Activated T-cell treated with anti-CD3 and anti-CD28 coated beads for 1 hour (primary cell): ENCODE measurements around the gene GATA2.

Experiments used
- DNase-seq: peaks from one replicate; pipeline ENCODE4 v3.0.0-alpha.2; 2020; ENCODE audit warnings: low read depth

The GATA2 gene

GRCh38 chr3:128473180-128473519 is 19.9 kb downstream of the GATA2 start:
- no peak for DNase-seq

GRCh38 chr3:128472449-128473179 is 20.4 kb downstream of the GATA2 start:
- no peak for DNase-seq

- no peak for DNase-seq
These were observed 21.3 kb downstream of the GATA2 start for GRCh38 chr3:128471720-128472119.

DNA sequence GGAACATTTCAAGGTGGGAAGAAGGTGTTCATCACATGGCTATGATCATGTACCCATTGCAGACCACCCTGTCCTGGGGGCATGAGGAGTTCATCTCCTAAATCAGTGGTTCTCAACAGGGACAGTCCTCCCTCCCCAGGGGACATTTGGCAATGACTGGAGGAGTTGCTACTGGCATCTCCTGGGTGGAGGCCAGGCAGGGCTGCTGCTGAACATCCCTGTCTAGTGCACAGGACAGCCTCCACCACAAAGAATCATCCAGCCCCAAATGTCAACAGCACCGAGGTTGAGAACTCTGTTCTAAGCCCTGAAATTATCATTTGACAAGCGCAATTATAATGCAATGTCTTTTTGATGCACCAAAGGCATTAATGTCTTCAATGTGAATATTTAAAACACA is 21.9 kb downstream of the GATA2 start:
- no peak for DNase-seq

GRCh38 chr3:128470134-128470899 is 22.7 kb downstream of the GATA2 start:
- no peak for DNase-seq

DNA sequence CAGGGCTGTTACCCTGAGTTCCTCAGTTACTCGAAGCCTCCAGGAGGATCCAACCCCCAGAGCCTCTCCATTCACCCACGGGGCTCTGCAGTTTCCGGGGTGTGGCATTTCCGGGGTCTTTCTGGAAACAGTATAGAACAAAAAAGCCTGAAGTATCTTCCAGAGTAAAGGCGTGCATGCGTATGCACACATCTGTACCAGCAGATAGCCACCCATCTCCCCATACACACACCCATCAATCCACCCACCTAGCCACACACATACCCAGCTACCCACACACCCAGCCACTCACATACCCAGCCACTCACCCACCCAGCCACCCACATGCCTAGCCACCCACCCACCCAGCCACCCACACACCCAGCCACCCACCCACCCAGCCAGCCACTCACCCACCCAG is 23.4 kb downstream of the GATA2 start:
- no peak for DNase-seq

- DNase-seq, result no peak
These were observed 24.0 kb downstream of the GATA2 start for GRCh38 chr3:128468791-128469527.

DNA sequence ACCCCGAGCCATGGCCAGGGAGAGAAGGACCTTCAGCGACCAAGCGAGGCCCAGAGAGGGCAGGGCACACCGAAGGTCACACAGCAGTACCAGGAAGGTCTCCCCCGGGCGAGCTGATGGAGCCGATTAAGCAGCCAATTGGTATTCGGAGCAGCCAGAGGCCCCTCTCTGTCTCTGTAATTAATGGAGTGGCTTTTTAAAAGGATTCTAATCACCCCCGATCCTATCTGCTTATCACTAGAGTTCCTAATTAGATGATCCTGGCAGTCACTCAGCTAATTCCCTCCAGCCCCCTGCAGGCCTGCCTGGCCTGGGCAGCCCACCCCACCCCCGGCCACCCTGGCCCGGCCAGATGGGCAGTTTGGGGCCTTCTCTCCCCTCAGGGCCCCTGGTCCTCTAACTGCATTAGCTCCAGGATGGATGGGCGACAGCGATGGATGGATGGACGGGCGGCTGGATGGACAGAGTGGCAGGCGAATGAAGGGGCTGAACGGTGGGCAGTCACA is 24.7 kb downstream of the GATA2 start:
- no peak for DNase-seq

GRCh38 chr3:128466840-128467541 is 26.0 kb downstream of the GATA2 start, which contains the start of gene DNAJB8:
Gene DNAJB8, minus strand, starts transcription at chr3:128466890. Its CDS starts 3,645 bp downstream, at chr3:128463245.
- DNase-seq, result no peak

DNA sequence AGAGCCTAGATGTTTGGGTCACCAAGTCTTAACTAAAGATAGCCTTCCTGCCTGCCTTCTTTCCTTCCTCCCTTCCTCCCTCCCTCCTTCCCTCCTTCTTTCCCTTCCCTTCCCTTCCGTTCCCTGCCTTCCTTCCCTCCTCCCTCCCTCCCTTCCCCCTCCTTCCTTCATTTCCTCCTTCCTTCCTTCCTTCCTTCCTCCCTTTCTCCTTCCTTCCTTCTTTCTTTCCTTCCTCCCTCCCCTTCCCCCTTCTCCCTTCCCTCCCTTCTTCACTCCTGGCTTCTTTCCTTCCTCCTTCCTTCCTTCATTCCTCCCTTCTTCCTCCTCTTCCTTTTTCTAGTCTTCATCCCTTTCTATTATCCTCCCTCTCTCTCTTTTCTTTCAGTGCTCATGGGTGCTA is 28.3 kb downstream of the GATA2 start:
- DNase-seq, result no peak

- DNase-seq, result no peak
These were observed 28.8 kb downstream of the GATA2 start for GRCh38 chr3:128464188-128464587.

DNA sequence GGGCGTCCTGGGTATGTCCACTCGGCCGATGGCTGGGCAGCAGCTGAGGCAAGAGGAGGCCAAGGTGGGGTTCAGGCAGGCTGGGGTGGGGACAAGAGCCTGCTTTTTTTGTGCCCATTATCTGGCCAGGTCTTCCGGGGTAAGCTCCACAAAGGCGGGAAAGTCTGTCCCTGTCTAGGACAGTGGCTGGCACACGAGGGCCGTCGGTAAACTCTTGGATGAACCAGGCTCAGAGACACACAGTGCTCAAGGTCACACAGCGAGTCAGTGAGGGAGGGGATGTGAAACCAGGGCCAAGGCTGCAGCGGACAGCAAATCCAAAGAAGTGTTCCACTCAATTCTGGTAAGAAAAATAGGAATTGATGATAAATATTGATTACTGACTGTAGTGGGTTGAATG is 29.2 kb downstream of the GATA2 start:
- DNase-seq, result no peak

- DNase-seq, result no peak
These were observed 29.6 kb downstream of the GATA2 start for GRCh38 chr3:128463354-128463753.

DNA sequence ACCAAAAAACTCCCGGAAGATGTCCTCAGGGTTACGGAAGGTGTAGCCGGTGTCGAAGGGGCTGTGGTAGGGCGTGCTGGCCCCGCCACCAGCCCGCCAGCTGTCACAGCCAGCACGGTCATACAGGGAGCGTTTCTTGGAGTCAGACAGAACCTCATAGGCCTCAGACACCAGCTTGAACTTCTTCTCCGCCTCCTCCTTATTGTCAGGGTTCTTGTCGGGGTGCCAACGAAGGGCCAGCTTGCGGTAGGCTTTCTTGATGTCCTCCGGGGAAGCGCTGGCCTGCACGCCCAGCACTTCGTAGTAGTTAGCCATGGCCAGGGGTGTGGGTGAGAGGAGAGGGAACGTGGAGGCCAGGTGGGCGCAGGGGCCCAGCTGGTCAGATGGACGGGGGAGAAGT is 30.1 kb downstream of the GATA2 start:
- DNase-seq, result no peak

- DNase-seq, result no peak
These were observed 30.6 kb downstream of the GATA2 start for GRCh38 chr3:128462341-128462910.

DNA sequence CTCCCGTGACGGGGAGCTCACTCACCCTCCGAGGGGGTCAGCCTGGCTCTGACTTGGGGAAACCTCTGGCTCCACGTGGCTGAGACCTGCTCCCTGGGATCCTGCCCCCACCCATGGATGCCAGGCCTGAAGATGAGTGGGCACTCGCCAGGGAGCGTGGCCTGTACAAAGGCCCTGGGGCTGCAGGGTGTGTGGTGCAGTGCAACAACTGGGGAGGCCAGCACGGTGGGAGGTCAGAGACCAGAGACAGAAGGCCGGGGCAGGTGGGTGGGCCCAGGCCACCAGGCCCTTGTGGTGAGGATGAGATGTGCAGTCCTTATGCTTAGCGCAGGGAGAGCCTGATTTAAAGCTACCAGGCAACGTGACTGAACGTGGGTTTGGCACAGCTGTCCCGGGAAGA is 31.3 kb downstream of the GATA2 start:
- DNase-seq, result no peak

GRCh38 chr3:128459461-128459820 is 33.6 kb downstream of the GATA2 start:
- DNase-seq, result no peak

GRCh38 chr3:128458746-128459460 is 34.1 kb downstream of the GATA2 start:
- DNase-seq, result no peak

DNA sequence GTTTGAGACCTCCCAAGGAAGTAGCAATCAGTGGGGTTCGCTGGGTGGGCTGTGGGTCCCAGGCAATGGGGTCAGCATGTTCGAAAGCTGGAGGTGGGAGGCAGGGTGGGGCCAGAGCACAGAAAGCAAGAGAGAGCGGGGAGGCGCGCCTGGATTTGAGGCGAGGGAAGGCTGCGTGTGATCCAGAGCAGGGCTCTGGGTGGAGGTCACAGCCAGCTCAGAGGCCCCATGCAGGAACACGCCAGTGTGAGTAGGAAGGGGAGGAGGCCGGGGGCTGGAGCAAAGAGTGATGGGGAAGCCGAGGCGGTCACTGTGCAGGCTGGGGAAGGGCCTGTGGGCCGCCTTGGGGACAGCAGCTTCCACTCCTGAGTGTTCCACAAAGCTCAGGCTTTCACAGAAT is 35.1 kb downstream of the GATA2 start:
- DNase-seq, result no peak

DNA sequence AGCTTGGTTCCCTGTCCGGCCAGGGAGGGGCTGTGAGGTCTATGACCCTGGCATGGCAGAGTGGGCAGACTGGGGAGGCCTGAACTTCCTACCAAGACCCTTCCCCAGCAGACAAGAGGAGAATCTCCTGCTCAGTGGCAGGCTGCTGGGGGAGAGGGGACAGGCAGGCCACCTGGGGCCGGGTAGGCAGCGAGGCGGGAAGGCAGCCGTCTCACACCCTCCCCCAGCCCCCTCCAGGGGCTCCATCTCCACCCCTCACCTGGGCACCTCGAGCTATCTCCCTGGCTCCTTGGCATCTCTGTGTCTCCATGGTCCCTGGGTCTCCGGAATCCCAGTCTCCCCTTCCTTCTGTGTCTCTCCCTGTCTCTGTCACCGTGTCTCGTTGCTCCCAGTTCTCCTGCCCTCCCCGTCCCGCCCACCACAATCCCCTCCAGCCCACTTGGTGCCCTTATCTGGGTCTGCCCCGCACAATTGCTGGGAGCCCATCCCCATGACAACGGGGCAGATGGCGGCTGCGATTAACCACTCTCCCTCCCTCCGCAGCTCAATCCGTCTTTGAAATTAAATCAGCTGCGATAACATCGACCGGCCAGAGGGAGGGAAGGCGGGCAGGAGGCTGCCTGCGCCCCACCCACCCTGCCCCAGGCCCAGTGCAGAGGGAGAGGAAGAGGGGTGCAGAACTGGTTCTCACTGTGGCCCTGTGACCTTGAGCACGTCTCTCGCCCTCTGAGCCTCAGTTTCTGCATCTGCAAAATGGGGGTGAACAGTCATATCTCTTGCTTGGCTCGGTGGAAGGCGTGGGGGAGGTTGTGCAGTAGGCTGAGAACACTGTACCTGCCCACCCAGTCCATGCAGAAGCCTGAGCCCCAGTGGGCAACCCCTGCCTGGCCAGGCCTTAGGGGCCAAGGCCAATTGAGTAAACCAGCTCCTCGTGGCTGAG is 36.0 kb downstream of the GATA2 start:
- no peak for DNase-seq
